Lower leg skin (tissue), 3 donors: ENCODE measurements around the gene CNTLN.

Source experiments
- CTCF ChIP-seq, 3 donors: fragments of 450-650 bp; IDR thresholded peaks; one replicate each; pipeline ENCODE4 v1.5.1; 2016; ENCODE audit warnings: antibody characterized with exemption in 3 of 3, mild to moderate bottlenecking in 3 of 3, moderate library complexity in 2 of 3
- POLR2A ChIP-seq, 2 donors: fragments of 450-650 bp; IDR thresholded peaks; one replicate each; pipeline ENCODE4 v1.6.1; 2016 to 2017; ENCODE audit warnings: antibody characterized with exemption in 2 of 2, mild to moderate bottlenecking in 1 of 2, moderate library complexity in 1 of 2

- TF ChIP-seq CTCF (IDR thresholded peaks at IDR 0.05) (no peak), POLR2A (IDR thresholded peaks at IDR 0.05) (no peak)
Observed at GRCh38 chr9:17488662-17489061, 353.8 kb downstream of the CNTLN start.
